HEK293 (cell line): ENCODE data around the gene FASN.

ENCODE experiments used
- SALL2 ChIP-seq: fragments of 450-650 bp; formaldehyde crosslinking; IDR thresholded peaks from 2 replicates; pipeline ENCODE4 v1.5.0; 2017; ENCODE audit warnings: missing biosample characterization, mild to moderate bottlenecking, missing genetic modification characterization, borderline replicate concordance
- YY1 ChIP-seq: fragments of 450-650 bp; formaldehyde crosslinking; IDR thresholded peaks from 2 replicates; pipeline ENCODE4 v1.5.1; 2018; ENCODE audit warnings: missing biosample characterization, missing genetic modification characterization
- ZNF501 ChIP-seq: fragments of 450-650 bp; formaldehyde crosslinking; IDR thresholded peaks from 2 replicates; pipeline ENCODE4 v1.5.1; 2016; ENCODE audit warnings: missing biosample characterization, missing genetic modification characterization
- ZNF776 ChIP-seq: fragments of 450-650 bp; formaldehyde crosslinking; IDR thresholded peaks from 2 replicates; pipeline ENCODE4 v1.5.0; 2017; ENCODE audit warnings: missing biosample characterization, missing genetic modification characterization, borderline replicate concordance
- TF ChIP-seq, protein P1 (sequence below): fragments of 450-650 bp; formaldehyde crosslinking; IDR thresholded peaks from 2 replicates; pipeline ENCODE4 v1.5.1; 2016; ENCODE audit warnings: missing biosample characterization, missing genetic modification characterization
- TF ChIP-seq, protein P2 (sequence below): fragments of 450-650 bp; formaldehyde crosslinking; conservative IDR thresholded peaks from 2 replicates; pipeline ENCODE4 v1.5.1; 2016; ENCODE audit warnings: low read depth, missing biosample characterization, missing genetic modification characterization
- TF ChIP-seq, protein P3 (sequence below): fragments of 450-650 bp; formaldehyde crosslinking; IDR thresholded peaks from 2 replicates; pipeline ENCODE4 v1.5.1; 2016; ENCODE audit warnings: missing biosample characterization, missing genetic modification characterization
- TF ChIP-seq, protein P4 (sequence below): fragments of 450-650 bp; formaldehyde crosslinking; IDR thresholded peaks from 2 replicates; pipeline ENCODE4 v1.5.1; 2016; ENCODE audit warnings: missing biosample characterization, missing genetic modification characterization

DNA sequence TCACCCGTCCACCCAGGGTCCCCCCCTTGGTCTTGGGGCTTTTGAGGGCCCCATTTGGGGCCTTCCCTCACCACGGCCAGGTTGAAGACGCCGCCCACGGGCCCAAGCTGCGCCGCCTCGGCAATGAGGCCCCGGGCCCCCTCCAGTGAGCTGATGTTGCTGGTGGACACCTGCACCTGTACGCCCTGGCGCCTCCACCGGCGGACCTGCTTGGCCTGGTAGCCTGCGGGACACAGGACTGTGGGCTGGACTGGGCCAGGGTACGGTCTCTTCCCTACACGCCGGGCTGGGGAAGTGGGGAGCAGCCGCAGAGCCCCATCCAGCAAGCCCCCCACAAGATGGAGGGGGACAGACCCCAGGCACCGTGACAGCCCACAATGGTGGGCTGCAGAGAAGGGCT, 15.6 kb downstream of the FASN start:
- TF ChIP-seq, protein P1, sequence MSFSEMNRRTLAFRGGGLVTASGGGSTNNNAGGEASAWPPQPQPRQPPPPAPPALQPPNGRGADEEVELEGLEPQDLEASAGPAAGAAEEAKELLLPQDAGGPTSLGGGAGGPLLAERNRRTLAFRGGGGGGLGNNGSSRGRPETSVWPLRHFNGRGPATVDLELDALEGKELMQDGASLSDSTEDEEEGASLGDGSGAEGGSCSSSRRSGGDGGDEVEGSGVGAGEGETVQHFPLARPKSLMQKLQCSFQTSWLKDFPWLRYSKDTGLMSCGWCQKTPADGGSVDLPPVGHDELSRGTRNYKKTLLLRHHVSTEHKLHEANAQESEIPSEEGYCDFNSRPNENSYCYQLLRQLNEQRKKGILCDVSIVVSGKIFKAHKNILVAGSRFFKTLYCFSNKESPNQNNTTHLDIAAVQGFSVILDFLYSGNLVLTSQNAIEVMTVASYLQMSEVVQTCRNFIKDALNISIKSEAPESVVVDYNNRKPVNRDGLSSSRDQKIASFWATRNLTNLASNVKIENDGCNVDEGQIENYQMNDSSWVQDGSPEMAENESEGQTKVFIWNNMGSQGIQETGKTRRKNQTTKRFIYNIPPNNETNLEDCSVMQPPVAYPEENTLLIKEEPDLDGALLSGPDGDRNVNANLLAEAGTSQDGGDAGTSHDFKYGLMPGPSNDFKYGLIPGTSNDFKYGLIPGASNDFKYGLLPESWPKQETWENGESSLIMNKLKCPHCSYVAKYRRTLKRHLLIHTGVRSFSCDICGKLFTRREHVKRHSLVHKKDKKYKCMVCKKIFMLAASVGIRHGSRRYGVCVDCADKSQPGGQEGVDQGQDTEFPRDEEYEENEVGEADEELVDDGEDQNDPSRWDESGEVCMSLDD = no peak
- TF ChIP-seq ZNF501 (tag by site-specific recombination) = no peak
- TF ChIP-seq, protein P2, sequence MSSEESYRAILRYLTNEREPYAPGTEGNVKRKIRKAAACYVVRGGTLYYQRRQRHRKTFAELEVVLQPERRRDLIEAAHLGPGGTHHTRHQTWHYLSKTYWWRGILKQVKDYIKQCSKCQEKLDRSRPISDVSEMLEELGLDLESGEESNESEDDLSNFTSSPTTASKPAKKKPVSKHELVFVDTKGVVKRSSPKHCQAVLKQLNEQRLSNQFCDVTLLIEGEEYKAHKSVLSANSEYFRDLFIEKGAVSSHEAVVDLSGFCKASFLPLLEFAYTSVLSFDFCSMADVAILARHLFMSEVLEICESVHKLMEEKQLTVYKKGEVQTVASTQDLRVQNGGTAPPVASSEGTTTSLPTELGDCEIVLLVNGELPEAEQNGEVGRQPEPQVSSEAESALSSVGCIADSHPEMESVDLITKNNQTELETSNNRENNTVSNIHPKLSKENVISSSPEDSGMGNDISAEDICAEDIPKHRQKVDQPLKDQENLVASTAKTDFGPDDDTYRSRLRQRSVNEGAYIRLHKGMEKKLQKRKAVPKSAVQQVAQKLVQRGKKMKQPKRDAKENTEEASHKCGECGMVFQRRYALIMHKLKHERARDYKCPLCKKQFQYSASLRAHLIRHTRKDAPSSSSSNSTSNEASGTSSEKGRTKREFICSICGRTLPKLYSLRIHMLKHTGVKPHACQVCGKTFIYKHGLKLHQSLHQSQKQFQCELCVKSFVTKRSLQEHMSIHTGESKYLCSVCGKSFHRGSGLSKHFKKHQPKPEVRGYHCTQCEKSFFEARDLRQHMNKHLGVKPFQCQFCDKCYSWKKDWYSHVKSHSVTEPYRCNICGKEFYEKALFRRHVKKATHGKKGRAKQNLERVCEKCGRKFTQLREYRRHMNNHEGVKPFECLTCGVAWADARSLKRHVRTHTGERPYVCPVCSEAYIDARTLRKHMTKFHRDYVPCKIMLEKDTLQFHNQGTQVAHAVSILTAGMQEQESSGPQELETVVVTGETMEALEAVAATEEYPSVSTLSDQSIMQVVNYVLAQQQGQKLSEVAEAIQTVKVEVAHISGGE (tag by site-specific recombination) = no peak
- TF ChIP-seq, protein P3, sequence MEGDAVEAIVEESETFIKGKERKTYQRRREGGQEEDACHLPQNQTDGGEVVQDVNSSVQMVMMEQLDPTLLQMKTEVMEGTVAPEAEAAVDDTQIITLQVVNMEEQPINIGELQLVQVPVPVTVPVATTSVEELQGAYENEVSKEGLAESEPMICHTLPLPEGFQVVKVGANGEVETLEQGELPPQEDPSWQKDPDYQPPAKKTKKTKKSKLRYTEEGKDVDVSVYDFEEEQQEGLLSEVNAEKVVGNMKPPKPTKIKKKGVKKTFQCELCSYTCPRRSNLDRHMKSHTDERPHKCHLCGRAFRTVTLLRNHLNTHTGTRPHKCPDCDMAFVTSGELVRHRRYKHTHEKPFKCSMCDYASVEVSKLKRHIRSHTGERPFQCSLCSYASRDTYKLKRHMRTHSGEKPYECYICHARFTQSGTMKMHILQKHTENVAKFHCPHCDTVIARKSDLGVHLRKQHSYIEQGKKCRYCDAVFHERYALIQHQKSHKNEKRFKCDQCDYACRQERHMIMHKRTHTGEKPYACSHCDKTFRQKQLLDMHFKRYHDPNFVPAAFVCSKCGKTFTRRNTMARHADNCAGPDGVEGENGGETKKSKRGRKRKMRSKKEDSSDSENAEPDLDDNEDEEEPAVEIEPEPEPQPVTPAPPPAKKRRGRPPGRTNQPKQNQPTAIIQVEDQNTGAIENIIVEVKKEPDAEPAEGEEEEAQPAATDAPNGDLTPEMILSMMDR (tag by site-specific recombination) = no peak
- TF ChIP-seq, protein P4, sequence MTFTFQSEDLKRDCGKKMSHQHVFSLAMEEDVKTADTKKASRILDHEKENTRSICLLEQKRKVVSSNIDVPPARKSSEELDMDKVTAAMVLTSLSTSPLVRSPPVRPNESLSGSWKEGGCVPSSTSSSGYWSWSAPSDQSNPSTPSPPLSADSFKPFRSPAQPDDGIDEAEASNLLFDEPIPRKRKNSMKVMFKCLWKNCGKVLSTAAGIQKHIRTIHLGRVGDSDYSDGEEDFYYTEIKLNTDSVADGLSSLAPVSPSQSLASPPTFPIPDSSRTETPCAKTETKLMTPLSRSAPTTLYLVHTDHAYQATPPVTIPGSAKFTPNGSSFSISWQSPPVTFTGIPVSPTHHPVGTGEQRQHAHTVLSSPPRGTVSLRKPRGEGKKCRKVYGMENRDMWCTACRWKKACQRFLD (tag by site-specific recombination) = no peak
- TF ChIP-seq YY1 (tag by site-specific recombination) = no peak
- TF ChIP-seq SALL2 (tag by site-specific recombination) = no peak
- TF ChIP-seq ZNF776 (tag by site-specific recombination) = no peak
